ENCODE data around the gene ZNF628.
A peak's percentile ranks its signal among the peaks of the same experiment; 100 is the strongest.

The ZNF628 gene

DNA sequence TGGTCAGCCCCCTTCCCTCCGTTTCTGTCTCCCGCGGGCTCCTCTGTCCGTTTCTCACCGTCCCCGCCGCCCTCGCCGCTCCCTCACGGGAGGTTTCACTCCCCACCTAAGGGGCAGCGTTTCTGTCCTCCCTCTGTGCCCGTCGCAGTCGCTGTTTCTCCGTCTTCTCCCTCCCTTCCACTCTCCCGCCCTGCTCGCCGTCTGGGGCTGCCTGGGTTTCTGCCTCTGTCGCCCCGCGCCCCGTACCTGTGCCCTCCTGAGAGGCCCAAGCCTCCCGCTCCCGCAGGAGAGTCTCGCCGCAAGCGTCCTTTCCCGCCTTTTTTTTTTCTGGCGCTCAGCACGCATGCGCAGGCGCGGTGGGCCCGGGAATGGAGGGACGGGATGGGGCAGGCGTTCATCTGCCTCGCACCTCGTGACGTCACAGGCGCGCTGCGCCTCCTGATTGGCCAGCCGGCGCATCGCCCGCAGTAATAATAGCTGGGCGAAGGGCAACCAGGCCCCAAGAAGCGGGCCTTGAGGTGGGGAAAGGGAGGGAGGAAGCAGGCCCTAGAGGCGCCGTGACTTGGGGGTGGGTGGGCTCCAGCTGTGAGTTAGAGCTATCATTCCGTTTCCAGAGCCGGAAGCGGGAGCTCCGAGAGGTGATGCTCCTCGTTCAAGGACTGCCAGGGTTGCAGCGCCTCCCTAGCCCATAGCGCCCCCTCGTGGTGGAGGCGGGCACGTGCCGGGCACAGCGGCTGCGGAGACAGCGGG, 27.3 kb downstream of the ZNF628 start (continued):
- TF ChIP-seq, protein P1, sequence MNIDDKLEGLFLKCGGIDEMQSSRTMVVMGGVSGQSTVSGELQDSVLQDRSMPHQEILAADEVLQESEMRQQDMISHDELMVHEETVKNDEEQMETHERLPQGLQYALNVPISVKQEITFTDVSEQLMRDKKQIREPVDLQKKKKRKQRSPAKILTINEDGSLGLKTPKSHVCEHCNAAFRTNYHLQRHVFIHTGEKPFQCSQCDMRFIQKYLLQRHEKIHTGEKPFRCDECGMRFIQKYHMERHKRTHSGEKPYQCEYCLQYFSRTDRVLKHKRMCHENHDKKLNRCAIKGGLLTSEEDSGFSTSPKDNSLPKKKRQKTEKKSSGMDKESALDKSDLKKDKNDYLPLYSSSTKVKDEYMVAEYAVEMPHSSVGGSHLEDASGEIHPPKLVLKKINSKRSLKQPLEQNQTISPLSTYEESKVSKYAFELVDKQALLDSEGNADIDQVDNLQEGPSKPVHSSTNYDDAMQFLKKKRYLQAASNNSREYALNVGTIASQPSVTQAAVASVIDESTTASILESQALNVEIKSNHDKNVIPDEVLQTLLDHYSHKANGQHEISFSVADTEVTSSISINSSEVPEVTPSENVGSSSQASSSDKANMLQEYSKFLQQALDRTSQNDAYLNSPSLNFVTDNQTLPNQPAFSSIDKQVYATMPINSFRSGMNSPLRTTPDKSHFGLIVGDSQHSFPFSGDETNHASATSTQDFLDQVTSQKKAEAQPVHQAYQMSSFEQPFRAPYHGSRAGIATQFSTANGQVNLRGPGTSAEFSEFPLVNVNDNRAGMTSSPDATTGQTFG (tag by site-specific recombination; IDR thresholded peaks at IDR 0.05; ENCODE audit: borderline replicate concordance): no peak
- no peak for TF ChIP-seq ZSCAN16 (tag by site-specific recombination; IDR thresholded peaks at IDR 0.05)
- no peak for TF ChIP-seq ZNF701 (tag by site-specific recombination; IDR thresholded peaks at IDR 0.05)
- peak; percentile 88 for TF ChIP-seq ZBTB17 (tag by site-specific recombination; IDR thresholded peaks at IDR 0.05)
- TF ChIP-seq, protein P2, sequence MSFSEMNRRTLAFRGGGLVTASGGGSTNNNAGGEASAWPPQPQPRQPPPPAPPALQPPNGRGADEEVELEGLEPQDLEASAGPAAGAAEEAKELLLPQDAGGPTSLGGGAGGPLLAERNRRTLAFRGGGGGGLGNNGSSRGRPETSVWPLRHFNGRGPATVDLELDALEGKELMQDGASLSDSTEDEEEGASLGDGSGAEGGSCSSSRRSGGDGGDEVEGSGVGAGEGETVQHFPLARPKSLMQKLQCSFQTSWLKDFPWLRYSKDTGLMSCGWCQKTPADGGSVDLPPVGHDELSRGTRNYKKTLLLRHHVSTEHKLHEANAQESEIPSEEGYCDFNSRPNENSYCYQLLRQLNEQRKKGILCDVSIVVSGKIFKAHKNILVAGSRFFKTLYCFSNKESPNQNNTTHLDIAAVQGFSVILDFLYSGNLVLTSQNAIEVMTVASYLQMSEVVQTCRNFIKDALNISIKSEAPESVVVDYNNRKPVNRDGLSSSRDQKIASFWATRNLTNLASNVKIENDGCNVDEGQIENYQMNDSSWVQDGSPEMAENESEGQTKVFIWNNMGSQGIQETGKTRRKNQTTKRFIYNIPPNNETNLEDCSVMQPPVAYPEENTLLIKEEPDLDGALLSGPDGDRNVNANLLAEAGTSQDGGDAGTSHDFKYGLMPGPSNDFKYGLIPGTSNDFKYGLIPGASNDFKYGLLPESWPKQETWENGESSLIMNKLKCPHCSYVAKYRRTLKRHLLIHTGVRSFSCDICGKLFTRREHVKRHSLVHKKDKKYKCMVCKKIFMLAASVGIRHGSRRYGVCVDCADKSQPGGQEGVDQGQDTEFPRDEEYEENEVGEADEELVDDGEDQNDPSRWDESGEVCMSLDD (tag by site-specific recombination; IDR thresholded peaks at IDR 0.05): 0 out of 2 replicates have a peak, but pooled peaks have one; percentile 50
- TF ChIP-seq, protein P3, sequence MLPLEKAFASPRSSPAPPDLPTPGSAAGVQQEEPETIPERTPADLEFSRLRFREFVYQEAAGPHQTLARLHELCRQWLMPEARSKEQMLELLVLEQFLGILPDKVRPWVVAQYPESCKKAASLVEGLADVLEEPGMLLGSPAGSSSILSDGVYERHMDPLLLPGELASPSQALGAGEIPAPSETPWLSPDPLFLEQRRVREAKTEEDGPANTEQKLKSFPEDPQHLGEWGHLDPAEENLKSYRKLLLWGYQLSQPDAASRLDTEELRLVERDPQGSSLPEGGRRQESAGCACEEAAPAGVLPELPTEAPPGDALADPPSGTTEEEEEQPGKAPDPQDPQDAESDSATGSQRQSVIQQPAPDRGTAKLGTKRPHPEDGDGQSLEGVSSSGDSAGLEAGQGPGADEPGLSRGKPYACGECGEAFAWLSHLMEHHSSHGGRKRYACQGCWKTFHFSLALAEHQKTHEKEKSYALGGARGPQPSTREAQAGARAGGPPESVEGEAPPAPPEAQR (tag by site-specific recombination; IDR thresholded peaks at IDR 0.05): peak; percentile 21; the same call in 1 of the 2 replicates
- TF ChIP-seq ZNF335 (tag by site-specific recombination; conservative IDR thresholded peaks at IDR 0.05): peak; percentile 98
- TF ChIP-seq, protein P4, sequence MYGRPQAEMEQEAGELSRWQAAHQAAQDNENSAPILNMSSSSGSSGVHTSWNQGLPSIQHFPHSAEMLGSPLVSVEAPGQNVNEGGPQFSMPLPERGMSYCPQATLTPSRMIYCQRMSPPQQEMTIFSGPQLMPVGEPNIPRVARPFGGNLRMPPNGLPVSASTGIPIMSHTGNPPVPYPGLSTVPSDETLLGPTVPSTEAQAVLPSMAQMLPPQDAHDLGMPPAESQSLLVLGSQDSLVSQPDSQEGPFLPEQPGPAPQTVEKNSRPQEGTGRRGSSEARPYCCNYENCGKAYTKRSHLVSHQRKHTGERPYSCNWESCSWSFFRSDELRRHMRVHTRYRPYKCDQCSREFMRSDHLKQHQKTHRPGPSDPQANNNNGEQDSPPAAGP (tag by site-specific recombination; IDR thresholded peaks at IDR 0.05): peak; percentile 13; the same call in 1 of the 2 replicates
- TF ChIP-seq ZNF830 (tag by site-specific recombination; IDR thresholded peaks at IDR 0.05; ENCODE audit: low read depth): no peak
- no peak for TF ChIP-seq HOXD13 (CRISPR knock-in tag; IDR thresholded peaks at IDR 0.05; ENCODE audit: borderline replicate concordance)
- TF ChIP-seq ZNF600 (tag by site-specific recombination; IDR thresholded peaks at IDR 0.05): no peak
- no peak for TF ChIP-seq ZNF707 (tag by site-specific recombination; IDR thresholded peaks at IDR 0.05)
- TF ChIP-seq, protein P5, sequence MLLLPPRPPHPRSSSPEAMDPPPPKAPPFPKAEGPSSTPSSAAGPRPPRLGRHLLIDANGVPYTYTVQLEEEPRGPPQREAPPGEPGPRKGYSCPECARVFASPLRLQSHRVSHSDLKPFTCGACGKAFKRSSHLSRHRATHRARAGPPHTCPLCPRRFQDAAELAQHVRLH (tag by site-specific recombination; IDR thresholded peaks at IDR 0.05): no peak
- TF ChIP-seq ZNF239 (tag by site-specific recombination; IDR thresholded peaks at IDR 0.05): no peak
- TF ChIP-seq TCF7L2 (IDR thresholded peaks at IDR 0.05; ENCODE audit: borderline replicate concordance, low read depth, low read length): no peak
- TF ChIP-seq, protein P6, sequence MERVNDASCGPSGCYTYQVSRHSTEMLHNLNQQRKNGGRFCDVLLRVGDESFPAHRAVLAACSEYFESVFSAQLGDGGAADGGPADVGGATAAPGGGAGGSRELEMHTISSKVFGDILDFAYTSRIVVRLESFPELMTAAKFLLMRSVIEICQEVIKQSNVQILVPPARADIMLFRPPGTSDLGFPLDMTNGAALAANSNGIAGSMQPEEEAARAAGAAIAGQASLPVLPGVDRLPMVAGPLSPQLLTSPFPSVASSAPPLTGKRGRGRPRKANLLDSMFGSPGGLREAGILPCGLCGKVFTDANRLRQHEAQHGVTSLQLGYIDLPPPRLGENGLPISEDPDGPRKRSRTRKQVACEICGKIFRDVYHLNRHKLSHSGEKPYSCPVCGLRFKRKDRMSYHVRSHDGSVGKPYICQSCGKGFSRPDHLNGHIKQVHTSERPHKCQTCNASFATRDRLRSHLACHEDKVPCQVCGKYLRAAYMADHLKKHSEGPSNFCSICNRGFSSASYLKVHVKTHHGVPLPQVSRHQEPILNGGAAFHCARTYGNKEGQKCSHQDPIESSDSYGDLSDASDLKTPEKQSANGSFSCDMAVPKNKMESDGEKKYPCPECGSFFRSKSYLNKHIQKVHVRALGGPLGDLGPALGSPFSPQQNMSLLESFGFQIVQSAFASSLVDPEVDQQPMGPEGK (tag by site-specific recombination; IDR thresholded peaks at IDR 0.05): peak; percentile 49
- TF ChIP-seq ZIC2 (tag by site-specific recombination; IDR thresholded peaks at IDR 0.05): no peak
- TF ChIP-seq ZBTB7A (tag by site-specific recombination; IDR thresholded peaks at IDR 0.05; ENCODE audit: low read depth): no peak
- TF ChIP-seq ZNF514 (tag by site-specific recombination; IDR thresholded peaks at IDR 0.05): no peak
- no peak for TF ChIP-seq ZNF555 (tag by site-specific recombination; conservative IDR thresholded peaks at IDR 0.05)
- no peak for TF ChIP-seq ZNF423 (tag by site-specific recombination; IDR thresholded peaks at IDR 0.05)
- TF ChIP-seq ZXDB (tag by site-specific recombination; IDR thresholded peaks at IDR 0.05): peak; percentile 92
- TF ChIP-seq, protein P7, sequence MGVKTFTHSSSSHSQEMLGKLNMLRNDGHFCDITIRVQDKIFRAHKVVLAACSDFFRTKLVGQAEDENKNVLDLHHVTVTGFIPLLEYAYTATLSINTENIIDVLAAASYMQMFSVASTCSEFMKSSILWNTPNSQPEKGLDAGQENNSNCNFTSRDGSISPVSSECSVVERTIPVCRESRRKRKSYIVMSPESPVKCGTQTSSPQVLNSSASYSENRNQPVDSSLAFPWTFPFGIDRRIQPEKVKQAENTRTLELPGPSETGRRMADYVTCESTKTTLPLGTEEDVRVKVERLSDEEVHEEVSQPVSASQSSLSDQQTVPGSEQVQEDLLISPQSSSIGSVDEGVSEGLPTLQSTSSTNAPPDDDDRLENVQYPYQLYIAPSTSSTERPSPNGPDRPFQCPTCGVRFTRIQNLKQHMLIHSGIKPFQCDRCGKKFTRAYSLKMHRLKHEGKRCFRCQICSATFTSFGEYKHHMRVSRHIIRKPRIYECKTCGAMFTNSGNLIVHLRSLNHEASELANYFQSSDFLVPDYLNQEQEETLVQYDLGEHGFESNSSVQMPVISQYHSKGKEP (tag by site-specific recombination; IDR thresholded peaks at IDR 0.05): 0 out of 2 replicates have a peak, but pooled peaks have one; percentile 55
- TF ChIP-seq ZNF76 (tag by site-specific recombination; IDR thresholded peaks at IDR 0.05; ENCODE audit: borderline replicate concordance, low read depth): peak; percentile 44; the same call in 1 of the 2 replicates
- TF ChIP-seq KLF1 (tag by site-specific recombination; IDR thresholded peaks at IDR 0.05): no peak
- no peak for TF ChIP-seq ZNF837 (tag by site-specific recombination; IDR thresholded peaks at IDR 0.05)
- TF ChIP-seq ZNF624 (tag by site-specific recombination; IDR thresholded peaks at IDR 0.05): no peak
- TF ChIP-seq ZNF37A (tag by site-specific recombination; IDR thresholded peaks at IDR 0.05): no peak

Data from HEK293 (cell line).